ENCODE data around the gene WAC.
A peak's percentile ranks its signal among the peaks of the same experiment; 100 is the strongest.
"Not testable (repeated sequence)": the region's sequence is repeated elsewhere in the genome, so short reads cannot be mapped to it uniquely, and the experiment has no call there.

WAC gene

GRCh38 chr10:28569506-28570159 lies 36.7 kb downstream of the WAC start:
- no peak for DNase-seq

GRCh38 chr10:28570598-28570997 lies 37.7 kb downstream of the WAC start:
- DNase-seq = no peak

- no peak for DNase-seq
Measured at GRCh38 chr10:28571265-28571664, 38.3 kb downstream of the WAC start.

DNA sequence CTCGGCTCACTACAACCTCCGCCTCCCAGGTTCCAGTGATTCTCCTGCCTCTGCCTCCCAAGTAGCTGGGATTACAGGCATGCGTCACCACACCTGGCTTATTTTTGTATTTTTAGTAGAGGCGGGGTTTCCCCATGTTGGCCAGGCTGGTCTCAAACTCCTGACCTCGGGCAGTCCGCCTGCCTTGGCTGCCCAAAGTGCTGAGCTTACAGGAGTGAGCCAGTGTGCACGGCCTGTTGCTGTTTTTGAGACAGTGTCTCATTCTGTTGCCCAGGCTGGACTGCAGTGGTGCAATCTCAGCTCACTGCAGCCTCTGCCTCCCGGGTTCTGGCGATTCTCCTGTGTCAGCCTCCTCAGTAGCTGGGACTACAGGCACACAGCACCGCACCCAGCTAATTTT lies 41.3 kb downstream of the WAC start:
- not testable (repeated sequence) for DNase-seq

DNA sequence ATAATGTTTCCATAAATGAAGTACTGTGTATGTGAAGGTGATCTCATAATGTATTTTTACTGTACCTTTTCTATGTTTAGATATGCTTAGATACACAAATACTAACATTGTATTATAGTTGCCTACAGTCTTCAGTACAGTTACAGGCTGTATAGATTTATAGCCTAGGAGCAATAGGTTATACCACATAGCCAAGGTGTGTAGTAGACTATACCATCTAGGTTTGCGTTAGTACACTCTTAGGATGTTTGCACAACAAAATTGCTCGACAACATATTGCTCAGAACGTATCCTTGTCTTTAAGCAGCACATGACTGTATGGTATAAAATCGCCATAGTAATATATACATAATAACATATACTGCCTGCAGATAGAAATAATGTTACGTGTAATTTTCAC lies 42.9 kb downstream of the WAC start:
- no peak for DNase-seq

DNA sequence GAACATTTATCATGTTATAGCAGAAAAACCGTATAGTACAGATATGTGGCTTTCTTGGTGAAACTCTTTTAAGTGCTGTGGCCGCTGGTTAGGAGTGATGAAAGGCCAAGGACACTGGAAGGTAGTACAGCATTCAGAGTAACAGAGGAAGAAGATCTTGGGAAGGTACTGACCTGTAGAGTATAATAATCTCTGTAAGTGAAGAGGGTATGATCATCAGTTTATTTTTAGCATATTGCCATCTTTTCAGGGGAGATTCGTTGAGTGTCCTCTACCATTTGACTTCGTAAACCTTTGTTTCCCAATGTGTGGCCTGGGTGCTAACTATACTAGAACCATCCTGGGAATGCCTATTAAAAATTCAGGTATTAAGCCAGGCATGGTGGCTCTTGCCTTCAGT lies 44.6 kb downstream of the WAC start:
- no peak for DNase-seq

- DNase-seq = no peak
Measured at GRCh38 chr10:28578454-28578853, 45.5 kb downstream of the WAC start.

DNA sequence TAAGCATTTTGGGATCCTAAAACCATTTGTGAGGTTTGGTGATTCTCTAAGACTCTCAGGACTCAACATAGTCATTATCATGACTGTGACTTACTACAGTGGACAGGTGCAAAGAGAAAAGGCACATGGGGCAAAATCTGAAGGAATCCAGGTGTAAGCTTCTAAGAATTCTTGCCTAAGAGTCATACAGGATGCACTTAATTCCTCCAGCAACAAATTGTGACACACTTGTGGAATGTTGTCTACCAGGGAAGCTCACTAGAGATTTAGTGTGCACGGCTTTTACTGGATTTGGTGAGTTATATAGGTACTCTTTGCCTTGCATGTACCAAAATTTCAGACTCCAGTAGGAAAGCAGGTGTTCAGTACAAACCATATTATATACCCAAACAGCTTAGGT lies 47.9 kb downstream of the WAC start:
- DNase-seq = no peak

- DNase-seq = no peak
Measured at GRCh38 chr10:28581916-28582315, 49.0 kb downstream of the WAC start.

DNA sequence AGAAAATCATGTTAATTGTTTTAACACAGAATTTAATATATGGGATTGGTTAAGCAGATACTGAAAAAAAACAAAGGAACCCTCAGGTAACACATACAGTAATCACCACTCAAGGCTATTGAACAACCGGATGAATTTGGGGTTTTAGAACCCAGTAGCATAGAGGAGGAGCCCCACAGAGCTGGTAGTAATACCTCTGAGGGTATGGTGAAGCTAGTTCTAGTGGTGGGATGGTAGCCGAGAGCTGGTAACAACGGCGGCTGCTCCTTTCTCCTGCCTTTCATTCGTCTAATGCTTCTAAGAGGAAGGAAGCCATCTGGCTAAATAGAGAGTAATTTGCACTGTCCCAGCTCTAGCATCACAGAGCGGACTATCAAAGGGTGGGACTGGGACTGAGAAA lies 52.2 kb downstream of the WAC start:
- no peak for DNase-seq

GRCh38 chr10:28586176-28586575 lies 53.3 kb downstream of the WAC start:
- no peak for DNase-seq

GRCh38 chr10:28587270-28587969 lies 54.5 kb downstream of the WAC start:
- DNase-seq = no peak

DNA sequence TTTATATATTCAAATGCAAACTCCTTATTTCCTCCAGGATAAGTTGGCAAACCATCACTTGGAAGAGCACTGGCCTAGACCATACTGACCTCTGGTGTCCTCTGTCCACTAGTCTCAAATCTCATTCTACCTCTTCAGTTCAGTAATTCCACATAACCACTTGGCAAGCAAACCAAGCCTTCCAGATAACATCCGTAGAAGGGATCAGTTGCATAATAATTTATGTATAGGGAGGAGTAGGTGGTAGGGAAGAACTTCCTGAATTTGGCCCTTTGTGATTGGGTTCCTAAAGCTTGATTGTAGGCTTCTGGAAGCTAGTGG lies 55.0 kb downstream of the WAC start:
- no peak for DNase-seq

- no peak for DNase-seq
Measured at GRCh38 chr10:28592953-28593352, 60.0 kb downstream of the WAC start.

DNA sequence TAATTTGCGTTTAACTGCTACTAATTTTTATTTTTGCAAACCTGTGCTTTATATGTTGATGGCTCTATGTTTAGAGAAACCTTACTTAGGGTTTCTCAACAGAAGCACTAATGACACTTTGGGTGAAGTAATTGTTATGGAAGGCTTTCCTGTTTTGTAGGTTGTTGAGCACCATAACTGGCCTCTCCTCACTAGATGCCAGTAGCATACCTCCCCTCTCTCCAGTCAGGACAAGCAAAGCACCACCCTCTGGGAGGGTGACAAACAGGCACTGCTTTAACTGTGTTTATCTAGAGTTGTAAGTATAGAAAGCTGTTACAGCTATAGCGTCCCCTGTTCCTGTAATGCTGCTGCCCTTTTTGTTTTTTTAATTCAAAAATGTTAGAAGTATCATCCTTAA lies 60.9 kb downstream of the WAC start:
- peak; percentile 64 for DNase-seq

DNA sequence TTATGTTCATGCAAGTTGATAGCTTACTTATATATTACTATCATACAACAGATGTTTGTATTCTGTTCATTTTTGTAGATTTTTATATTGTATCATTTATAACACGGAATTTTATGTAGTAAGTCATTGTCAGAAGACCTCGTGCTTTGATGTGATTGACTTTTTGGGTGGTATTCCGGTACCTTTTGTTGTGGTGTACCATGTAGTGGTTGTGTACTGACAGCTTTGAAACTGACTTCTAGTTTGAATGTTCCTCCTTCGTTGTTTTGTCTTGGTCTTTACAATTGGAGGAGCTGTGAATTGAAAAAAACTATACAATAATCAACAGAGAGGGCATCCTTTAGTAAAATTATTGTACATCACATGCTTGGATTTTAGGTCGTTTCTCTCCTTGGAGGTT lies 61.5 kb downstream of the WAC start:
- DNase-seq = no peak

GRCh38 chr10:28595613-28596012 lies 62.7 kb downstream of the WAC start:
- no peak for DNase-seq

DNA sequence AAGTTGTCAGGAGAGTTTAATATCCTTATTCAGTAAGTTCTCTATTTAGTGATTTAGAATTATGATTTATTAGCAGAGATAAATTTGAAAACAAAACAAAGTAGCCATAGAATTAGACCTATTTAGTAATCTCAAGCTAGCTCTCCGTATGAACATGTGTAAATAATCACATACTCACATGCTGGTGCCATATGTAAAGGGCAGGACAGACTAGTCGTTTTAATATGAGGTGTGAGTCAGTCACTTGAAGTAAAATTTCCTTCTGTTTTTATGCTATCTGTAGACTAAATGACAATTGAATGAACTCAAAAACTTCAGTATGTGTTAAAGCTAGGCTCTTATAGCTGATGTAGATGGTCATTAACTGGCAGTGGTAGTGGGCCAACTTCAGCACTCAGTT lies 67.1 kb downstream of the WAC start:
- no peak for DNase-seq

DNA sequence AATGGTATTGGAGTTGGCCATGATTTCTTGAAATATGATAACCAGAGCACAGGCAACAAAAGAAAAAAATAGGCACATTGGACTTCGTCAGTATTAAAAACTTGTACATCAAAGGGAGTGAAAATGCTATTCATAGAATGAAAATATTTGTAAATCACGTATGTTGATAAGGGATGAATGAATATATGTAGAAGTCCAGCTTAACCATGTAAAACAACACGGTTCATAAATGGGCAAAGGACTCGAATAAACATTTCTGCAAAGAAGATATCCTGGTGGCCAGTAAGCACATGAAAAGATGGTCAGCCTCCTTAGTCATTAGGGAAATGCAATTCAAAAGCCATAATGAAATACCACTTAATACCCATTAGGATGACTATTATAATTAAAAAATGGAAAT lies 68.1 kb downstream of the WAC start:
- no peak for DNase-seq

GRCh38 chr10:28604567-28605536 lies 71.9 kb downstream of the WAC start:
- DNase-seq = no peak

- no peak for DNase-seq
Measured at GRCh38 chr10:28606568-28606967, 73.7 kb downstream of the WAC start.

DNA sequence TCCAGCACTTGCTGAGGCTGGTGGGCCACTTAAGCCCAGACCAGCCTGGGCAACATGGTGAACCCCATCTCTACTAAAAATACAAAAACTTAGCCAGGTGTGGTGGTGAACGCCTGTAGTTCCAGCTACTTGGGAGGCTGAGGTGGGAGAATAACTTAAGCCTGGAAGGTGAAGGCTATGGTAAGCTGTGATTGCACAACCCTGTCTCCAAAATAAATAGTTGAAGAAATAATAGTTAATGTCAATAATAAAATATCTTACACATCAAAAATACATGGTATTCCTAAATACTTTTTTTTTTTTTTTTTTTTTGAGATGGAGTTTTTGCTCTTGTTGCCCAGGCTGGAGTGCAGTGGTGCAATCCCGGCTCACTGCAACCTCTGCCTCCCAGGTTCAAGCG lies 76.7 kb downstream of the WAC start:
- DNase-seq = not testable (repeated sequence)

GRCh38 chr10:28612877-28613276 lies 80.0 kb downstream of the WAC start:
- DNase-seq = no peak

DNA sequence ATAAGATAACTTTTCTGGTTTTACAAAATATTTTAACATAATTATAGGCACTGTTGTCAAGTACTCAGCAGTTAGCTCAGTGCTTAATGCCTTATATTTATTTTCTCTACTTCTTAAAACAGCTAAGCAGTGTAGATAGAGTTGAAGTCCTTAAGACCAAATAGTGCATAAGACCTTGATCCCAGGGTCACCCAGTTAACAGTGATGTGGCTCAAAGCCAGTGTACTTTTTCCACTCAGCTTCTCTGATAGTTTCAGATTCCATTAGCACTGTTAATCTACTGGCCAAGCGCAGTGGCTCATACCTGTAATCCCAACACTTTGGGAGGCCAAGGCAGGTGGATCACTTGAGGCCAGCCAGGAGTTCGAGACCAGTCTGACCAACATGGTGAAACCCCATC lies 83.6 kb downstream of the WAC start:
- no peak for DNase-seq
